ENCODE data around the gene PTMA. TPM values are rescaled to one million over a fixed set of nuclear protein-coding genes. Genes with fewer than 3 reads are reported as not detected.

PTMA gene
- total RNA-seq, 1 experiment from 2014 or later, result 2,752 TPM

- BruUV-seq (replicated peaks), result no TSS peak
- no peak for DNase-seq (ENCODE audit: low read depth, low spot score)
- peak overlapping the region; percentile 66 to 68 for H3K4me3 ChIP-seq (replicated peaks in 1 of 2; ENCODE audit: low read depth in 1 of 2, low read length in 2 of 2)
These were observed 41.3 kb upstream of the PTMA start for GRCh38 chr2:231667096-231667427.

GRCh38 chr2:231667496-231667895 is 40.8 kb upstream of the PTMA start:
- ChIA-PET CTCF (interaction anchor here (0.5 to 4.5 kb wide), 8 partner anchors 8 to 109 kb away, joined by 3 to 19 read pairs (median 6); no protein-coding TSS in a partner anchor), RAD21 (ENCODE audit: low non-redundant PET in 1 of 2, low total read pairs in 2 of 2, uncharacterized antibody in 2 of 2, unreplicated experiment in 2 of 2) (interaction anchor here (0.6 to 1.0 kb wide), 4 partner anchors 10 to 56 kb away, joined by 3 to 4 read pairs (median 3); no protein-coding TSS in a partner anchor), POLR2A (interaction anchor here (1.3 to 3.7 kb wide), 9 partner anchors 8 to 55 kb away, joined by 6 to 33 read pairs (median 11); partner anchors contain the start of gene PTMA)
- Histone ChIP-seq H4K20me1 (ENCODE audit: insufficient read depth) (no peaks in the 10 kb centered on the region), H3K27me3 (ENCODE audit: insufficient read depth, low read length) (no peaks in the 10 kb centered on the region), H3K27ac (ENCODE audit: low read depth, low read length) (peak overlapping the region; percentile 99), H3K4me2 (ENCODE audit: low read length) (peak overlapping the region; percentile 92), H3K4me3 (replicated peaks in 1 of 2; ENCODE audit: low read depth in 1 of 2, low read length in 2 of 2) (peak overlapping the region; percentile 66 to 68), H2AFZ (ENCODE audit: low read depth, low read length, poor library complexity, severe bottlenecking) (no peak overlapping the region), H3K9me3 (ENCODE audit: control insufficient read depth in 1 of 2, insufficient read depth in 1 of 2, low read depth in 1 of 2, low read length in 2 of 2) (no peaks in the 10 kb centered on the region), H3K9me2 (ENCODE audit: insufficient read depth) (no peaks in the 10 kb centered on the region), H3K36me3 (ENCODE audit: control insufficient read depth in 1 of 2, insufficient read depth in 2 of 2, low read length in 2 of 2) (no peaks in the 10 kb centered on the region), H3K4me1 (ENCODE audit: control insufficient read depth in 1 of 2, insufficient read depth in 2 of 2, low read length in 2 of 2) (peaks cover 60 to 92% of the 10 kb centered on the region in 2 experiments), H3K9ac (ENCODE audit: low read length) (peak overlapping the region; percentile 89), H3K79me2 (ENCODE audit: insufficient read depth, low read length) (no peaks in the 10 kb centered on the region)
- no TSS peak for BruUV-seq (replicated peaks)
- DNase-seq (ENCODE audit: low read depth, low spot score) (no peak), ATAC-seq (no peak)
- intact Hi-C loops (cut with micrococcal nuclease), result no loop called here
- TF ChIP-seq POLR2A (IDR thresholded peaks at IDR 0.05; ENCODE audit: borderline replicate concordance, extremely low read depth, insufficient read depth, insufficient read length), result peak; percentile 24
- TF ChIP-seq SP1 (IDR thresholded peaks at IDR 0.05; ENCODE audit: low read depth), result no peak

More at GRCh38 chr2:231667096-231667427, 41.3 kb upstream of the PTMA start:
- peak overlapping the region; percentile 92 for H3K4me2 ChIP-seq (ENCODE audit: low read length)
- peaks cover 56 to 90% of the 10 kb centered on the region in 2 experiments for H3K4me1 ChIP-seq (ENCODE audit: control insufficient read depth in 1 of 2, insufficient read depth in 2 of 2, low read length in 2 of 2)
- no peaks in the 10 kb centered on the region for H3K79me2 ChIP-seq (ENCODE audit: insufficient read depth, low read length)
- no peaks in the 10 kb centered on the region for H3K36me3 ChIP-seq (ENCODE audit: control insufficient read depth in 1 of 2, insufficient read depth in 2 of 2, low read length in 2 of 2)
- POLR2A ChIA-PET, result interaction anchor here (1.3 to 3.7 kb wide), 10 partner anchors 8 to 55 kb away, joined by 4 to 33 read pairs (median 10); partner anchors contain the start of gene PTMA
- RAD21 ChIA-PET (ENCODE audit: low non-redundant PET in 1 of 2, low total read pairs in 2 of 2, uncharacterized antibody in 2 of 2, unreplicated experiment in 2 of 2), result interaction anchor here (0.6 to 1.0 kb wide), 4 partner anchors 10 to 55 kb away, joined by 3 to 4 read pairs (median 3); no protein-coding TSS in a partner anchor
- H3K9me2 ChIP-seq (ENCODE audit: insufficient read depth), result no peaks in the 10 kb centered on the region
- no peak overlapping the region for H2AFZ ChIP-seq (ENCODE audit: low read depth, low read length, poor library complexity, severe bottlenecking)
- H3K27me3 ChIP-seq (ENCODE audit: insufficient read depth, low read length), result no peaks in the 10 kb centered on the region
- ATAC-seq, result no peak; the same call in 1 of the 2 replicates
- H3K9ac ChIP-seq (ENCODE audit: low read length), result peak overlapping the region; percentile 89
- intact Hi-C loops (cut with micrococcal nuclease), result no loop called here
- peak overlapping the region; percentile 99 for H3K27ac ChIP-seq (ENCODE audit: low read depth, low read length)
- TF ChIP-seq MAX (IDR thresholded peaks at IDR 0.05) (no peak), TCF7L2 (IDR thresholded peaks at IDR 0.05; ENCODE audit: borderline replicate concordance, extremely low read depth, insufficient read depth, insufficient read length) (peak; percentile 81)
- H3K9me3 ChIP-seq (ENCODE audit: control insufficient read depth in 1 of 2, insufficient read depth in 1 of 2, low read depth in 1 of 2, low read length in 2 of 2), result no peaks in the 10 kb centered on the region
- CTCF ChIA-PET, result interaction anchor here (0.5 to 4.5 kb wide), 8 partner anchors 8 to 109 kb away, joined by 3 to 19 read pairs (median 6); no protein-coding TSS in a partner anchor
- H4K20me1 ChIP-seq (ENCODE audit: insufficient read depth), result no peaks in the 10 kb centered on the region
